ENCODE results near the gene NARF.
"Not testable (repeated sequence)": the region's sequence is repeated elsewhere in the genome, so short reads cannot be mapped to it uniquely, and the experiment has no call there.

NARF gene

DNA sequence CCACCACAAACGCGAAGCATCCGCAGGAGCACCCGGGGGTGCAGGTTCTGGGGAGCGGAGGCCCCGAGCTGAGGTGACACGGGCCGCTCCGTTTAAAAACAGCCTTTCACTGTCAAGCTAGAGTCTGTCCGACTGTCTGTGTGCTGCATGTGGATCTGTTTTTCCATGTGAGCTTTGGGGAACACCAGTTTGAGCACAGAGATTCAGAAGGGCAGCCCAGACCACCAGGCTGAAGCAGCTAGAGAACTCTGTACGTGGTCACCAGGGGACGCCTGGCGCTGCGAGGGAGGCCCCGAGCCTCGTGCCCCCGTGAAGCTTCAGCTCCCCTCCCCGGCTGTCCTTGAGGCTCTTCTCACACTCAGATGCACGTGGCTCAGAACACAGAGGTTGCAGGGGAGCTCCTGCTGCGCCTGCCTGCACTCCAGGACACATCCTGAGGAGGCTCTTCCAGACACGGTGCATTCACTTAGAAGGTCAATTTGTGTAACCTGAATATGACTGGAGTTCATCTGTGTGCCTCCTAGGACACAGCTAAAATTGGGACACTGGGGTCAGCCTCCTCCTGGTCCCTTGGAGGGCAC, 45.3 kb downstream of the NARF start:
- DNase-seq, result no peak

DNA sequence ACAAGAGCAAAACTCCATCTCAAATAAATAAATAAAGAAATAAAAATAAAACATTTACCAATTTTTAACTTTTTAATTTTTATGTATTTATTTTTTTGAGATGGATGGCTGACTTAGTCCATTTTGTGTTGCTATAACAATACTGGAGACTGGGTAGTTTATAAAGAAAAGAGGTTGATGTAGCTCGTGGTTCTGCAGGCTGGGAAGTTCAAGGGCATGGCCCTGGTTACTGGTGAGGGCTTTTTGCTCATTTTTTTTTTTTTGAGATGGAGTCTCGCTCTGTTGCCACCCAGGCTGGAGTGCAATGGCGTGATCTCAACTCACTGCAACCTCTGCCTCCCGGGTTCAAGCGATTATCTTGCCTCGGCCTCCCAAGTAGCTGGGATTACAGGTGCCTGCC, 46.8 kb downstream of the NARF start:
- DNase-seq, result no peak

DNA sequence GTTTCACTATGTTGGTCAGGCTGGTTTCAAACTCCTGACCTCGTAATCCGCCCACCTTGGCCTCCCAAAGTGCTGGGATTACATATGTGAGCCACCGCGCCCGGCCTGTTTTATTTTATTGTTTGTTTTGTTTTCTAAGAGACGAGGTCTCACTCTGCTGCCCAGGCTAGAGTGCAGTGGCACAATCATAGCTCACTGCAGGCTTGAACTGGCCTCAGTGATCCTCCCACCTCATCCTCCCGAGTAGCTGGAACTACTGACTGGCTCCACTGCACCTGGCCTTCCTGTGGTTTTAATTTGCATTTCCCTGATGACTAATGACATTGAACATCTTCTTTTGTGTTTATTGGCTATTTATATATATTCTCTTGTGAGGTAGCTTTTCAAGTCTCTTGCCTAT, 47.9 kb downstream of the NARF start:
- peak in 1 of 2 donors; percentile 42 for DNase-seq

DNA sequence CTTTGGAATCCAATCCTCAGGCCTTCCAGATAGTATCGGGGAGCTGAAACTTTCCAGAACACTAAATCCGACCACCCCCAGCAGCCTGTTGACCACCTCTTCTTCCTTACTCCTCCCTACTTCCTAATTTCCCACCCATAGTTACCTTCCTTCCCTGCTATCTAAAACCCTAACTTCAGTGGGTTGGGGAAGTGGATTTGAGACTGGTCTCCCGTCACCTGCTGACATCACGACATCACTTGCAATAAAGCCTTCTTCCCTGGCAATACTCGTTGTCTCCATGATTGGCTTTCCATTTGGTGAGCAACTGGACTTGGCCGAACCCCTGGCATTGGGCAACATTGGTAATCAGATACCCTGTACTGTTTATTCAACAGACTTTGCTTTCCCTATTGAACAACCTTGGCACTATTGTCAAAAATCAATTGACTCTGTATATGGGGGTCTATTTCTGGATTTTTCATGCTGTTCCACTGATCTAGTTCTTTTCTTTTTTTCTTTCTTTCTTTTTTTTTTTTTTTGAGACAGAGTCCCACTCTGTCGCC, 49.2 kb downstream of the NARF start:
- DNase-seq, result no peak

DNA sequence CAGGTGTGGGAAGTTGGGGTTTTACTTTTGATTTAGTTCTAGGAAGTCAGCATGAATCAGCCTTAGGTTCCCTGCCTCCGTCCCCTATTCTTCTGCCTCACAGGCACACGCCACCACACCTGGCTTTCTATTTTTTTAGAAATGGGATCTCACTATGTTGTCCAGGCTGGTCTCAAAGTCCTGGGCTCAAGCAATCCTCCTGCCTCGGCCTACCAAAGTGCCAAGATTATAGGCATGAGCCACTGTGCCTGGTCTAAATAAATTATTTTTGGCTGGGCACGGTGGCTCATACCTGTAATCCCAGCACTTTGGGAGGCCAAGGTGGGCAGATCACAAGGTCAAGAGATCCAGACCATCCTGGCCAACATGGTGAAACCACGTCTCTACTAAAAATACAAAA, 53.1 kb downstream of the NARF start:
- not testable (repeated sequence) for DNase-seq

DNA sequence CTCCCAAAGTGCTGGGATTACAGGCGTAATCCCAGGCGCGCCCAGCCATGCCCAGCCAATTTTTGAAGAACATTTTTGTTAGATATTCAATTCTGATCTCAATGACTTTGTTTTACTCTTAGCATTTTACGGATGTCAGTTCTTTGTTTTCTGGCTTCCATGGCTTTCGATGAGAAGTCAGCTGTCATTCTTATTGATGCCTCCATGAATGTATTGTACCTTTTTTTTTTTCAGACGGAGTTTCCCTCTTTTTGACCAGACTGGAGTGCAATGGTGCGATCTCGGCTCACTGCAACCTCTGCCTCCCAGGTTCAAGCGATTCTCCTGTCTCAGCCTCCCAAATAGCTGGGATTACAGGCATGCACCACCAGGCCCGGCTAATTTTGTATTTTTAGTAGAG, 55.3 kb downstream of the NARF start:
- not testable (repeated sequence) for DNase-seq

DNA sequence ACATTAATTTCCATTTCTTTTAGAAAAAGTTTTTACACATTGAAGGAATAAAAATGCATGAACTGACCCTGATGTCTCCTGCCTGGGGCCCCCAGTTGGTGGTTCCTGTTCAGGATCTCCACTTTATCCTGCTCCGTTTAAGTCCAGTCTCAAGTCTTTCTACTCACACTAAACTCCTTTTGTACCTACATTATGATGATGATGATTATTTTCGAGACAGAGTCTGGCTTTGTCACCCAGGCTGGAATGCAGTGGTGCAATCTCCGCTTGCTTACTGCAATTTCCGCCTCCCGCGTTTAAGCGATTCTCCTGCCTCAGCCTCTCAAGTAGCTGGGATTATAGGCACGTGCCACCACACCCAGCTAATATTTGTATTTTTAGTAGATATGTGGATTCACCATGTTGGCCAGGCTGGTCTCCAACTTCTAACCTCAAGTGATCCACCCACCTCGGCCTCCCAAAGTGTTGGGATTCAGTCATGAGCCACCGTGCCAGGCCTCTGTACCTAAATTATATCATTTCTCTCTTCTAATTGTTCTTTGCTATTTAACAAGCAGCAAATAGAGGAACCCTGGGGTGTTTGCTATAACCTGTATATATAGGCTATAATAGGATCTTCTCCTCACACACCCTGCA, 58.8 kb downstream of the NARF start:
- no peak for DNase-seq

DNA sequence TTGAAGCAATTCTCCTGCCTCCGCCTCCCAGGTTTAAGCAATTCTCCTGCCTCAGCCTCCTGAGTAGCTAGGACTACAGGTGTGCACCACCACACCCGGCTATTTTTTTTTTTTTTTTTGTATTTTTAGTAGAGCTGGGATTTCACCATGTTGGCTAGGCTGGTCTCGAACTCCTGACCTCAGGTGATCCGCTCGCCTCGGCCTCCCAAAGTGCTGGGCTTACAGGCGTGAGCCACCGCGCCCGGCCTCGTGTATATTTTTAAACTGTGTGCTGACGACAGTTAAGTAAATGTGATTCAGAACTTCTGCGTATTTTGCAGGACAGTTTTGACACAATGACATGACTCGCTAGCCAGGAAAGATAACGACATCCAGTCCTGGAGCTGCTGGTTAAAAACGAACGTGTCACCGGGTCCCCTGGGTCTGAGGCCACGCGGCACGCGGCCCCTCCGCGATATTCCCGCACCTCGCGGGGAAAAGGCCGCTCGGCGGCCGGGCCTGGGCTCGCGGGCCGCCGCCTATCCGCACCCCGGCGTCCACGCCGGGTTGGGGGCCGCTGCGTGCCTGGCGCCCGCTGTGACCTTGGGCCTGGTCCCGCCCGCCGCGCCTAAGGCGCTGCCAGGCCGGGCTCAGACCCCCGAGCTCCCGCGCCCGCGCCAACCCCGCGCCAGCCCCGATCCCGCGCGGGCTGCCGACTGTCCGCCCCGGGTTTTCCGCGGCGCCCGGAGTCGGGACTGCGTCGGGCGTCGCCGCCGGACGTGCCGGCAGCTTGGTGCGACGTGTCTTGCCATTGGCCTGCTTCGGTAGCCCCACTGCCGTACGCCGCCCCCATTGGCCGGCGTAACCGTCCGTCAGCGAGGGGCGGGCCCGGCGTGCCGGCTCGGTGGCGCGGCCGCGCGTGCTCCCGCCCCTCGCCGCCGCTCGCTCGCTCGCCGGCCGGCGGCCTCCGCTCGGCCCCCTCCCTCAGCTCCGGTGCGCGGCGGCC, 60.6 kb downstream of the NARF start, which contains the start of gene FOXK2:
Gene FOXK2 (plus strand): TSS at position 907 of the 985 bp plus-strand sequence. CDS start 157 bp downstream, outside the sequence.
- peak; percentile 93 to 96 for DNase-seq

DNA sequence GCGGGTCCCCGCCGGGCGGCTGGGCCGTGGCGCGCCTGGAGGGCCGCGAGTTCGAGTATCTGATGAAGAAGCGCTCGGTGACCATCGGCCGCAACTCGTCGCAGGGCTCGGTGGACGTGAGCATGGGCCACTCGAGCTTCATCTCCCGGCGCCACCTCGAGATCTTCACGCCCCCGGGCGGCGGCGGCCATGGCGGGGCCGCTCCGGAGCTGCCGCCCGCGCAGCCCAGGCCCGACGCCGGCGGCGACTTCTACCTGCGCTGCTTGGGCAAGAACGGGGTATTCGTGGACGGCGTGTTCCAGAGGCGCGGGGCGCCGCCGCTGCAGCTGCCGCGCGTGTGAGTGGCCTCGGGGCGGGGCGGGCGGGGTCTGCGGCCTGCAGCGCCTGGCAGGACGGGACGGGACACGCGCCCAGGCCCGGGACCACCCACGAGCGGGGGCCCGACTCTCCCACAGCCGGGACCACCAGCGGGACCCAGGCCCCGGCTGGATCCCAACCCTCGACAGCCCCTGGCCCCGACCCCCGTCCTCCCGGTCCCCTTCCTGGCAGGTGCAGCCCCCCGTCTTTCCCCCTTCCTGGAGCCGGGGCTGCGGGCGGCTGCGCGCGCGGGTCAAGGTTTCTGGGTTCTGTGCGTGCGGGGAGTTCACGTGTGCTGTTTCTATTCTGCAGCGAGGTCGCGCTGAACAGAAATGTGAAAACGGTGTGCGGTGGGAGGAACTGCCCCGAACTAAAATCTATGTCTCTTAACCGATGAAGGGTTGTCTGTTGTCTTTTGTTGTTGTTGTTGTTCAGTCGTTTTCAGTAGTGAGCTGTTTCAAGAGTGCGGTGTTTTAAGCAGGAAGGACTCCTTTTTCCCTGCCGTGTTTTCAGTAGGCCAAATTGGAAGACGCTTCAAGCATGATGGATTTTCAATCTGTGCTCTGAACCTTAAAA, 61.7 kb downstream of the NARF start:
- peak; percentile 16 to 45 for DNase-seq

DNA sequence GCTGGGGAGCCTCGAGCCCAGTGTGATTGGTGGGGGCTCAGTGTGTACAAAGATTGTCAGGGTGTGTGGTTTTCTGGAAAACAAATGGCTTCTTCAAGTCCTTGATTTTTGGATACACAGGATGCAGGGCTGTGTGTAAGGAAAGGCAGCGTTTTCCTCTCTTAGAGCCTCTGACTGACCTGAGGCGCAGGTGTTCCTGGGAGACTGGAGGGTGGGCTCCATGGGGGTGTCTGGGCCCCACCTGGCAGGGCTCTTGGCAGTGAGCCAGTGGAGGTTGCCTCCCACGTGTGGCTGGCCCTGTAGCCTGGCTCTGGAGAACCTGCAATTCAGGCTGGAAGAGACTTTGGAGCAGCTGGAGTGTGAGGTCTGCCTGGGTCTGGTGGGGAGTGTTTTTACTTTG, 66.0 kb downstream of the NARF start:
- DNase-seq, result no peak

DNA sequence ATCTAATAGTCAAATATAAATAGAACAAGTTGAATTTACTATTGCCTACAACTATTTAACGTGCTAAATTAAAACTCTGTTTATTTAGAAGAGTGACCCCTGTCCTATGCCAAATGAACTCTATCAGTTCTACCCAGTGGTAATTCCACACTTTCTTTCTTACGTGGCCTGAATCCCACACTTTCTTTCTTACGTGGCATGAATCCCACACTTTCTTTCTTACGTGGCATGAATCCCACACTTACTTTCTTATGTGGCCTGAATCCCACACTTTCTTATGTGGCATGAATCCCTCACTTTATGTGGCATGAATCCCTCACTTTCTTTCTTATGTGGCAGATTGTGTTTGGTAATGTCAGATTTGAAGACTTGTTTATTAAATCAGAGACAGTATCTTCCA, 67.2 kb downstream of the NARF start:
- no peak for DNase-seq

DNA sequence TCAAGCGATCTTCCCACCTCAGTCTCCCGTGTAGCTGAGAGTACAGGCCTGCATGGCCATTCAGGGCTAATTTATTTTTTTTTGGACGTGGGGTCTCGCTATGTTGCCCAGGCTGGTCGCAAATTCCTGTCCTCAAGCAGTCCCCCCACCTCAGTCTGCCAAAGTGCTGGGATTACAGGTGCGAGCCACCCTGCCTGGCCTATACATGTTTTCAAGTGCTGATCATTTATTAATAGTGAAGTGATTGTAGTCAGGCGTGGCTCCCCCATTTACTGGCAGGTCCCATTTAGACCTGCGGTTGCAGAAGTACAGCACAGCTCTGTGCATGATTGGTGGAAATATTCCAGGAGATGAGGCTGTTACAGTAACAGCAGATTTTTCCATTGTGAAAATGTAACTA, 69.4 kb downstream of the NARF start:
- no peak for DNase-seq

DNA sequence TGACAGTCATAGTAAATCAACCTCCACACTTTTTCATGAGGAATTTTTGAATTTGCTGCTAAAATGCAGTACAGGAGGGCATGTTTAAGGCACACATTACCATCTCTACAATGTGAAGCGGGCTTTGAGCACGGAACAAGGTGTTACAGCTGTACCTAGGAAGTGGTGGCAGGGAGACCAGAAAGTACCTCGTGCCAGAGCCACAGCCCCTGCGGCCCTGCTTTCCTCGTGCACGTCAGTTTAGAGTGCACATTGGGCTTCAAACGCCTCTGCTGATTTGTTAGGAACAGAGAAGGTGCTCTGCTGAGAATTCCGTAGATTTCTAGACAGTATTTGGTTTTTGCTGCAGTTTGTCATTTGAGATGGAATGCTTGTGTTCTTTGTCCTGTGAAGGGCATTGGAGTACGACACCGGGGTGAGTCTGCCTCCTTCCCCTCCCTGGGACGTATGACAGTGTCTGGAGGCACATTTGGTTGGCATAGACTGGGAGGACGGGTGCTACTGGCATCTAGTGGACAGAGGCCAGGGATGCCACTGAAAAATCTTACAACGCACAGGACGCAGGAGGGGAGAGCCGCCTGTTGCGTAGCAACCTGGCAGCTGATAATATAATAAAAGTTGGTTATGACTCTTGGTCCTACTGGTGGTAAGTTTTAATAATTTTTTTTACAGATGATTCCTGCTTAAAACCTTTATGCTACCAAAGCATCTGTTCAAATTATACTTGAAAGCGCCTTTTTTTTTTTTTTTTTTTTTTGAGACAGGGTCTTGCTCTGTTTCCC, 70.1 kb downstream of the NARF start:
- DNase-seq, result peak; percentile 8 to 13

DNA sequence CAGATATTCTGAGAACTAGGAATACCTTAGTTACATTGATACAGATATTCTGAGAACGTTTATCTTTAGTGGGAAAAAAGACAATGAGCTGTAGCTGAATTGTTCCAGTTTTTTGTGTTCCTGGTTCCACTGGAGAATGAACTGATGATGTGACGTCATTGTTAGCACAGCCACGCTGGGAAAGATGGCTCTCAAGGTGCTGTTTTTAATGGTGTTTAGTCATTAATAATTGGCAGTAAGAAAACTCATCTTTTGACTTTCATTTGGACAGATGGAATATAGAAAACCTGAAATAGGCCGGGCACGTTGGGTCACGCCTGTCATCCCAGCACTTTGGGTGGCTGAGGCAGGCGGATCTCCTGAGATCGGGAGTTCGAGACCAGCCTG, 71.4 kb downstream of the NARF start:
- DNase-seq, result no peak

DNA sequence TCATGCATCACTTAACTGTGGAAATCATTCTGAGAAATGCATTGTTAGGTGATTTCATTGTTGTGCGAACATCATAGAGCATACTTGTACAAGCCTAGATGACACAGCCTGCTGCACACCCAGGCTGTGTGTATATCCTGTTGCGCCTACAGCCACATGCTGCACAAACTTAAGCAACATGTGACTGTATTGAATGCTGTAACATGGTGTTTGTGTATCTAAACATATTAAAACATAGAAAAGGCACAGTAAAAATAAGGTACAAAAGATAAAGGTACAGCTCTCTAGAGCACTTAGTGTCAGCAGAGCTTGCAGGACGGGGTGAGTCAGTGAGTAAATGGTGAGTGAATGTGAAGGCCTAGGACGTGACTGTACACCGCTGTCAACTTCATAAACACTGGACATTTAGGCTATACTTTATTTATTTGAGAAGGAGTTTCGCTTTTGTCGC, 72.9 kb downstream of the NARF start:
- DNase-seq, result no peak

DNA sequence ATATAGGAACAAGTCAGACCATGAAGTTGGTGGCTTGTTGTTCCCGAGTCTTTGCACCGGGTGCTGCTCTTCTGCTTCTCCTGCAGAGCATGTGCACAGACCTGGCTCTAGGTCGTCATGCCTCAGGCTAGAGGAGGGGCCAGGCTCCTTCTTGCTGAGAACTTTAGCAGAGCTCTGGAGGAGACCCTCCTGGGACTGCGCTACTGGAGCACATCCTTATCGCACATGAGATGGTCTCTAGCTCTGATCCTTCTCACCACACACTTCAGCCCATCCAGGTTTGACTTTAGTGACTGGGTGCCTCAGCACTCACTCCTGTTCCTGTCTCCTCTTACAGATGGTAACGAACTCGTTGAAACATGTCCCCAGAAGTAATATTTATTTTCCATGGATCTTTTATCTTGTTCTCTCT, 75.9 kb downstream of the NARF start:
- no peak for DNase-seq

DNA sequence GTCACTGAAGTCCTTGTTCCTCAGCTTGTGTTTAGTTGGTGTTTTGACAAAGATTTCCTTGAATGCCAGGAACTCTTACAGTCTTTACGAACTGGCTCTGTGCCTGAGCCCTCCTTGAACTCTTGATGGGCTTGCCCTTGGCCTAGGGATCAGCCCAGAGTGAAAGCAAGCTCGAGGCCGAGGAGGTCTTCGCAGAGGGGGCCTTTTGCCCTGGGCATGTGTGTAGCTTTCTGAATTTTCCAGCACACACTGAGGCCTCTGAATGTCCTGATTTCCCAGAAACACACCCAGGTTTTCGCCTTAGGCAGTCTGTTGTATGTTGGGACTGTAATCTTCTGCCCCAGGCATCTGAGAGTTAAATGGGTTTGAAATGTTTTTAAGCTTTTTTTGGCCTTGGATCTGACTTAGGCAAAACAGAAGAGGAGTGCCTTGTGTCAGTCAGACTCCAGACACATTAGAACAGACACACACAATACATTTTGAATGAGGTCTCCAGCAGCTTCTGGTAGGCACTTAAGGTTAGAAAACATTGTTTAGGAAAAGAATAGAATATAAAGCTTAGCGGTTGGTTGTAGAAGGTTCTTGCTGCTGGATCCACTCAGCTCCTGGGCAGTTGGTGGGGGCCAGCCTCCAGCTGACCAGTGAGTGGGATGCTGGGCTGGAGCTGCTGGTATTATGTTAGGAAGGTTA, 78.1 kb downstream of the NARF start:
- no peak for DNase-seq

DNA sequence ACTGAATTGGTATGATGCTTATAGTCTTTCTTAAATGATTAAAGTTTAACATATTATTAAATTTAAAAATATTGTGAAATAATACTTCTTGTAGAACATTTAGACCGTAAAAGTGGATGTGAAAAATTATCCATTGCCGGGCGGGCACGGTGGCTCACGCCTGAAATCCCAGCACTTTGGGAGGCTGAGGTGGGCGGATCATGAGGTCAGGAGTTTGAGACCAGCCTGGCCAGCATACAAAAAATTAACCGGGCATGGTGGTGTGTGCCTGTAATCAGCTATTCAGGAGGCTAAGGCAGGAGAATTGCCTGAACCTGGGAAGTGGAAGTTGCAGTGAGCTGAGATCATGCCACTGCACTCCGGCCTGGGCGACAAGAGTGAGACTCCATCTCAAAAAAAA, 78.7 kb downstream of the NARF start:
- not testable (repeated sequence) for DNase-seq

DNA sequence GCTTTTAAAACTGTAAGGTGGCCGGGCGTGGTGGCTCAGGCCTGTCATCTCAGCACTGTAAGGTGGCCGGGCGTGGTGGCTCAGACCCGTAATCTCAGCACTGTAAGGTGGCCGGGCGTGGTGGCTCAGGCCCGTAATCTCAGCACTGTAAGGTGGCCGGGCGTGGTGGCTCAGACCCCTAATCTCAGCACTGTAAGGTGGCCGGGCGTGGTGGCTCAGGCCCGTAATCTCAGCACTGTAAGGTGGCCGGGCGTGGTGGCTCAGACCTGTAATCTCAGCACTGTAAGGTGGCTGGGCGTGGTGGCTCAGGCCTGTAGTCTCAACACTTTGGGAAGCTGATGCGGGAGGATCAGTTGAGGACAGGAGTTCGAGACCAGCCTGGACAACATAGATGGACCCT, 80.5 kb downstream of the NARF start:
- not testable (repeated sequence) for DNase-seq
